ENCODE data around the gene ZNF827. TPM values are rescaled to one million over a fixed set of nuclear protein-coding genes. Genes with fewer than 3 reads are reported as not detected.

ZNF827 gene
- total RNA-seq, 1 donor from 2014 or later = 9.4 TPM

GRCh38 chr4:145935253-145936141, 3.1 kb downstream of the ZNF827 start:
- no peaks in the 10 kb centered on the region for H3K36me3 ChIP-seq (ENCODE audit: control insufficient read depth in 3 of 3, insufficient read depth in 3 of 3, low read length in 3 of 3)
- peak overlapping the region; percentile 90 for H3K27ac ChIP-seq (ENCODE audit: low read depth, low read length)
- peaks cover 14 to 28% (median 21%) of the 10 kb centered on the region in 3 donors for H3K4me1 ChIP-seq (ENCODE audit: control insufficient read depth in 3 of 3, insufficient read depth in 3 of 3, low read length in 3 of 3)
- H3K27me3 ChIP-seq (ENCODE audit: control insufficient read depth in 3 of 3, insufficient read depth in 3 of 3, low read length in 3 of 3) = no peaks in the 10 kb centered on the region
- peak overlapping the region; percentile 81 to 94 (median 88) for H3K9ac ChIP-seq (ENCODE audit: low read depth in 1 of 3, low read length in 3 of 3)
- peak overlapping the region; percentile 78 to 98 (median 85) for H3K4me3 ChIP-seq (ENCODE audit: low read length in 3 of 3)
- H3K9me3 ChIP-seq (ENCODE audit: control insufficient read depth in 3 of 3, low read length in 3 of 3) = no peaks in the 10 kb centered on the region

DNA sequence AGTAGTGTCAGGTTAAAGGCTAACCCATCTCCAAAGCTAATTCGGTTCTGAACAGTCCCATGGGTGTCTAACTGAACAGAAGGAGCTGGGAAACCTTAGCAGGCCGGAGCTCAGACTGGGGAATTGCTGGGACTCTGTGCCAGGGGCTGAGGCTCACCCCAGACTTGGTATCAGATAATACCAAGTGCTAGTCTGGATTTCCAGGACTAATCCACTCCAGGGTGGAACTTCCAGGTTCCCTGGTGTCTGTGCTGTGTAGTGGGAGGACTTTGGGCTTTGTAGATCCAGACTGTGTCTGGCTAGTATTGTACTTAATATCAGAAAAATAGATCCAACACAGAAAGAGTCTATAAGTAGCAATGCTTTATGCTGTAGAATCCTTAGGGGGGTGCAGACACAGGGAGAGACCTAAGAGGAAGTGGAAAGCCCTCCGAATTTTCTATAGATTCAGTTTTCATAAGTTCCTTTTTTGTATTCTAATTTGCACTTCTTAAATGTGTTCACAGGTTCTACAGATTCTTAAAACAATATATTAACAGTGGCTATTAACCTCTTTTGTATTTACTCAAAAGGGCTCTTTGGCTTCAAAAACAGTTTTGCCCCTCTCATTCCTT, 4.1 kb downstream of the ZNF827 start:
- Histone ChIP-seq H3K9me3 (ENCODE audit: control insufficient read depth in 3 of 3, low read length in 3 of 3) (no peaks in the 10 kb centered on the region), H3K27ac (ENCODE audit: low read depth, low read length) (peak overlapping the region; percentile 90), H3K4me3 (ENCODE audit: low read length in 3 of 3) (no peak overlapping the region), H3K4me1 (ENCODE audit: control insufficient read depth in 3 of 3, insufficient read depth in 3 of 3, low read length in 3 of 3) (peaks cover 18 to 36% (median 27%) of the 10 kb centered on the region in 3 donors), H3K9ac (ENCODE audit: low read depth in 1 of 3, low read length in 3 of 3) (peak overlapping the region in 2 of 3 donors; percentile 17 to 63), H3K27me3 (ENCODE audit: control insufficient read depth in 3 of 3, insufficient read depth in 3 of 3, low read length in 3 of 3) (no peaks in the 10 kb centered on the region), H3K36me3 (ENCODE audit: control insufficient read depth in 3 of 3, insufficient read depth in 3 of 3, low read length in 3 of 3) (no peaks in the 10 kb centered on the region)

DNA sequence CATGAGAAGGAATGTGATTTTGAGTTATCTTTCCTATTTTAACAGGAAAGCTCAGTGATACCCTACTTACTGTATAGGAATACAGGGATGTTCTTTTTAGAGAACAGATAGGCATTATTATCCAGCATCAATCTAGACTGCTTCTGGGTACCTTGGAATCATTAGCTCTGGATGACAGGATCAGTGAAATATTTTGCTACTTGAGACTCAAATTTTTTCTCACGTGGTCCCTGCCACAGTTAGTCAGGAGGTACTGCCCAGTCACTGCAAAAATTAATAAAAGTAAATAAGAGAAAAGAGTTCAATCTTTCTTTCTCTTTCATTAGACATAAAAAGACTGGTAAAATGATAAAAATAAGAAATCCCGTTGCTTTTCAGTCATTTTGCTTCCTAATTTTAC, 5.5 kb downstream of the ZNF827 start:
- no peaks in the 10 kb centered on the region for H3K36me3 ChIP-seq (ENCODE audit: control insufficient read depth in 3 of 3, insufficient read depth in 3 of 3, low read length in 3 of 3)
- no peak overlapping the region for H3K27ac ChIP-seq (ENCODE audit: low read depth, low read length)
- H3K9ac ChIP-seq (ENCODE audit: low read depth in 1 of 3, low read length in 3 of 3) = no peak overlapping the region
- no peaks in the 10 kb centered on the region for H3K27me3 ChIP-seq (ENCODE audit: control insufficient read depth in 3 of 3, insufficient read depth in 3 of 3, low read length in 3 of 3)
- no peak overlapping the region for H3K4me3 ChIP-seq (ENCODE audit: low read length in 3 of 3)
- peaks cover 18 to 35% (median 25%) of the 10 kb centered on the region in 3 donors for H3K4me1 ChIP-seq (ENCODE audit: control insufficient read depth in 3 of 3, insufficient read depth in 3 of 3, low read length in 3 of 3)
- H3K9me3 ChIP-seq (ENCODE audit: control insufficient read depth in 3 of 3, low read length in 3 of 3) = no peaks in the 10 kb centered on the region

DNA sequence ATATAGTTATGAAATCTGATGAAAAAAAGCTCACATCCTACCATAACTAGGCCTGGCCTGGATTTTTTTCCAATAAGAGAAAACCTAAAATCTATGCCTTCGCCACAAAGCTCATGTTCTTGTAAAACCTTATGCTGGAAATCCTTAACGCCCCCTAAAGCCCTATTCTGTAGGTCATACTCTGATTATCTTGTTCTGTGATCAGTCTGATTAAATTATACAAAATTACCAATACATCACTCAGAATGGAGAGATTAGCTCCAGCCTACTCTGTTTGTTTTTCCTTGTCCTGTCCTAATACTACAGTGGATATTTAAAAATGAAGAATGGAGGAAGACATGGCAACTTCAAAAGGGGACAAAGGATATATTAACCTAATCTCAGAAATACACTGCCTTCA, 7.2 kb downstream of the ZNF827 start:
- Histone ChIP-seq H3K36me3 (ENCODE audit: control insufficient read depth in 3 of 3, insufficient read depth in 3 of 3, low read length in 3 of 3) (no peaks in the 10 kb centered on the region), H3K4me3 (ENCODE audit: low read length in 3 of 3) (no peak overlapping the region), H3K9ac (ENCODE audit: low read depth in 1 of 3, low read length in 3 of 3) (no peak overlapping the region), H3K27ac (ENCODE audit: low read depth, low read length) (no peak overlapping the region), H3K4me1 (ENCODE audit: control insufficient read depth in 3 of 3, insufficient read depth in 3 of 3, low read length in 3 of 3) (peaks cover 18 to 38% (median 25%) of the 10 kb centered on the region in 3 donors), H3K27me3 (ENCODE audit: control insufficient read depth in 3 of 3, insufficient read depth in 3 of 3, low read length in 3 of 3) (no peaks in the 10 kb centered on the region), H3K9me3 (ENCODE audit: control insufficient read depth in 3 of 3, low read length in 3 of 3) (no peaks in the 10 kb centered on the region)

DNA sequence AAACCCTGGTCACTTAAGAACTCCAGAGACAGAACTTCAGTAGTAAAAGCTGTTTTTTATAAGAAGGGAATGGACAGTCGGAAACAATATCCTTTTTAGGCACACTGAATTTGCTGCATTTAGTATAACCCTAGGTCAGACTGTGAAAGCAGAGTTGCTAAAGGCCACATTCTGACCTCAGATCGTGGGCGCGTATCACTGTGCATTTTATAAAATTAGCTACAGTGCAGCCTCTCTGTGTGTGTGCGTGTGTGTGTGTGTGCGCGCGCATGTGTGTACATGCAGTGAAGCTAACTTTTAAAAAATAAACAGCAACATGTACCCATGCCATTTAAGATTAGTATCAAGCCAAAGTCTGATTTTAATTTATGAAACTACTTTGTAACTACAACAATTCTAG, 8.0 kb downstream of the ZNF827 start:
- peak overlapping the region in 1 of 3 donors; percentile 27 for H3K9ac ChIP-seq (ENCODE audit: low read depth in 1 of 3, low read length in 3 of 3)
- H3K4me3 ChIP-seq (ENCODE audit: low read length in 3 of 3) = no peak overlapping the region
- peaks cover 14 to 32% (median 22%) of the 10 kb centered on the region in 3 donors for H3K4me1 ChIP-seq (ENCODE audit: control insufficient read depth in 3 of 3, insufficient read depth in 3 of 3, low read length in 3 of 3)
- peak overlapping the region; percentile 52 for H3K27ac ChIP-seq (ENCODE audit: low read depth, low read length)
- H3K27me3 ChIP-seq (ENCODE audit: control insufficient read depth in 3 of 3, insufficient read depth in 3 of 3, low read length in 3 of 3) = no peaks in the 10 kb centered on the region
- no peaks in the 10 kb centered on the region for H3K9me3 ChIP-seq (ENCODE audit: control insufficient read depth in 3 of 3, low read length in 3 of 3)
- no peaks in the 10 kb centered on the region for H3K36me3 ChIP-seq (ENCODE audit: control insufficient read depth in 3 of 3, insufficient read depth in 3 of 3, low read length in 3 of 3)

- H3K27me3 ChIP-seq (ENCODE audit: control insufficient read depth in 3 of 3, insufficient read depth in 3 of 3, low read length in 3 of 3) = no peaks in the 10 kb centered on the region
- peak overlapping the region; percentile 52 for H3K27ac ChIP-seq (ENCODE audit: low read depth, low read length)
- no peaks in the 10 kb centered on the region for H3K9me3 ChIP-seq (ENCODE audit: control insufficient read depth in 3 of 3, low read length in 3 of 3)
- H3K4me3 ChIP-seq (ENCODE audit: low read length in 3 of 3) = no peak overlapping the region
- no peaks in the 10 kb centered on the region for H3K36me3 ChIP-seq (ENCODE audit: control insufficient read depth in 3 of 3, insufficient read depth in 3 of 3, low read length in 3 of 3)
- peaks cover 7 to 28% (median 18%) of the 10 kb centered on the region in 3 donors for H3K4me1 ChIP-seq (ENCODE audit: control insufficient read depth in 3 of 3, insufficient read depth in 3 of 3, low read length in 3 of 3)
- H3K9ac ChIP-seq (ENCODE audit: low read depth in 1 of 3, low read length in 3 of 3) = peak overlapping the region in 1 of 3 donors; percentile 24
Measured at GRCh38 chr4:145929415-145930178, 9.0 kb downstream of the ZNF827 start.

DNA sequence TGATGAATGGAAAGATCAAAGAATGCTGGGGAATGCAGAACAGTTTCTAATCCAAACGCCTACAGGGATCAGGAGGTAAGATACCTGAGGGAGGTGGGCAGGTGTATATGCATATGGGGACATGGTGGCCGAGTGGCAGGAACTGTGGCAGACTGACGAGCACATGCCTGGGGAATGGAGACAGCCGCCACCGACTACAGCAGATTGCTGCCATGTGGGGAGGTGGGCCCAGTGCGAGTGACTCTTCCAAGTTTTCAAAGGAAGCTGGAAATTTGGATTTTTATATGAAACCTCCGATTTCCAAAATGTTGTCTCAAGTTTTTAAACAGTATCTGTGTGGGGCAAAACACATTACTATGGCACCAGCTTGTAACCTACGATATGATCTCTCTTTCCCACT, 9.9 kb downstream of the ZNF827 start:
- Histone ChIP-seq H3K4me3 (ENCODE audit: low read length in 3 of 3) (no peak overlapping the region), H3K9ac (ENCODE audit: low read depth in 1 of 3, low read length in 3 of 3) (no peak overlapping the region), H3K27ac (ENCODE audit: low read depth, low read length) (no peak overlapping the region), H3K27me3 (ENCODE audit: control insufficient read depth in 3 of 3, insufficient read depth in 3 of 3, low read length in 3 of 3) (no peaks in the 10 kb centered on the region), H3K9me3 (ENCODE audit: control insufficient read depth in 3 of 3, low read length in 3 of 3) (no peaks in the 10 kb centered on the region), H3K4me1 (ENCODE audit: control insufficient read depth in 3 of 3, insufficient read depth in 3 of 3, low read length in 3 of 3) (peaks cover 7 to 20% (median 14%) of the 10 kb centered on the region in 3 donors), H3K36me3 (ENCODE audit: control insufficient read depth in 3 of 3, insufficient read depth in 3 of 3, low read length in 3 of 3) (no peaks in the 10 kb centered on the region)

DNA sequence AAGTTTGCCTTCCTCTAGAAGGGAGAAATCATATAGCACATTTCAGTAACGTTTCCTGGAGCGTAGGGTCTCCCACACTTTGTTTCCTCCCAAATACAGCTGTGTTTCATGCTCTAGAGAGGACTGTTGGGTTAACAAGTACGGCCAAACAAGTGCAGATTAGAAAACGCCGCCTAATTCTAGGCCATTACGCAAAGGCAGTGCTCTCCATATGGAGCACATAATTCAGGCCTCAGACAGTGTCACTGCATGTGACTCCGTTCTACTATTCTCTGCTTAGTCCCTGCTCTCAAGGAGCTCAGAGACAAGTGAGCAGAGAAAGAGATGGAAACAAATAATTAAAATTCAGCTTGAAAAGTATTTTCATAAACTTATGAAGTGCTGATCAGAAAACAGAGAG, 11.6 kb downstream of the ZNF827 start:
- no peaks in the 10 kb centered on the region for H3K9me3 ChIP-seq (ENCODE audit: control insufficient read depth in 3 of 3, low read length in 3 of 3)
- no peak overlapping the region for H3K4me3 ChIP-seq (ENCODE audit: low read length in 3 of 3)
- H3K4me1 ChIP-seq (ENCODE audit: control insufficient read depth in 3 of 3, insufficient read depth in 3 of 3, low read length in 3 of 3) = peaks cover 7 to 17% (median 14%) of the 10 kb centered on the region in 3 donors
- H3K27me3 ChIP-seq (ENCODE audit: control insufficient read depth in 3 of 3, insufficient read depth in 3 of 3, low read length in 3 of 3) = no peaks in the 10 kb centered on the region
- no peak overlapping the region for H3K27ac ChIP-seq (ENCODE audit: low read depth, low read length)
- no peak overlapping the region for H3K9ac ChIP-seq (ENCODE audit: low read depth in 1 of 3, low read length in 3 of 3)
- H3K36me3 ChIP-seq (ENCODE audit: control insufficient read depth in 3 of 3, insufficient read depth in 3 of 3, low read length in 3 of 3) = no peaks in the 10 kb centered on the region

DNA sequence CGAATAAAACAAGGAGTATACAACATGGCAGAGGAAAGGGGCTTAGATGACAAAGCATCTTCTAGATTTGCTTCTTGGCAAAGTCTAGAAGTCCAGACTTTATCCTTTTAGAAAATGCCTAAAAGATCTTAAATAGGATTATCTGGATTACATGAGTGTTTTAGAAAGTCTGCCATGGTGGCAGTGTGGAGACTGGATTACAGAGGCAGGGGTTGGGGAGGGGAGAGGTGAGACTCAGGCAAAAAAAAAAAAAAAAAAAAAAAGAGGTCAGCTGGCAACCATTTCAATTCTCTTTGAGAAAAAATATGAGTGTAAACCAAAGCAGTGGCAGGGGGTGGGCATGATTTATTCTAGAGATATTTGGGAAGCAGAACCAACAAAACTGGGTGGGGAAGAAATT, 17.4 kb downstream of the ZNF827 start:
- Histone ChIP-seq H3K27ac (ENCODE audit: low read depth, low read length) (no peak overlapping the region), H3K9ac (ENCODE audit: low read depth in 1 of 3, low read length in 3 of 3) (no peak overlapping the region), H3K27me3 (ENCODE audit: control insufficient read depth in 3 of 3, insufficient read depth in 3 of 3, low read length in 3 of 3) (no peaks in the 10 kb centered on the region), H3K4me1 (ENCODE audit: control insufficient read depth in 3 of 3, insufficient read depth in 3 of 3, low read length in 3 of 3) (peaks cover 5 to 10% (median 6%) of the 10 kb centered on the region in 3 donors), H3K9me3 (ENCODE audit: control insufficient read depth in 3 of 3, low read length in 3 of 3) (no peaks in the 10 kb centered on the region), H3K36me3 (ENCODE audit: control insufficient read depth in 3 of 3, insufficient read depth in 3 of 3, low read length in 3 of 3) (no peaks in the 10 kb centered on the region), H3K4me3 (ENCODE audit: low read length in 3 of 3) (no peak overlapping the region)

Measured in skeletal muscle tissue (tissue), 4 donors.